GM18505 (cell line): ENCODE measurements around the gene PDP2.

Source experiments
- ATAC-seq: cut with Tn5 transposase; IDR thresholded peaks from one replicate; pipeline ENCODE4 v1.9.1; 2021; ENCODE audit not compliant: unreplicated experiment
- POLR2A ChIP-seq: IDR thresholded peaks from 4 replicates; pipeline ENCODE4 v1.6.1; 2011; ENCODE audit warnings: borderline replicate concordance; ENCODE audit not compliant: insufficient read depth, insufficient read length; ENCODE audit errors: extremely low read depth

Gene PDP2

GRCh38 chr16:66926171-66926947, 46.0 kb downstream of the PDP2 start:
- no peak for TF ChIP-seq POLR2A
- ATAC-seq = no peak

- TF ChIP-seq POLR2A = no peak
- ATAC-seq = no peak
Observed at GRCh38 chr16:66926961-66927436, 46.7 kb downstream of the PDP2 start.

- TF ChIP-seq POLR2A = no peak
- no peak for ATAC-seq
Observed at GRCh38 chr16:66927918-66928649, 47.8 kb downstream of the PDP2 start.

GRCh38 chr16:66928702-66929388, 48.5 kb downstream of the PDP2 start:
- no peak for ATAC-seq

GRCh38 chr16:66930189-66930588, 49.9 kb downstream of the PDP2 start:
- no peak for TF ChIP-seq POLR2A
- no peak for ATAC-seq

More at GRCh38 chr16:66928702-66929388, 48.5 kb downstream of the PDP2 start:
- no peak for TF ChIP-seq POLR2A

- ATAC-seq = no peak
- TF ChIP-seq POLR2A = no peak
Observed at GRCh38 chr16:66931665-66932064, 51.4 kb downstream of the PDP2 start.

- ATAC-seq = no peak
Observed at GRCh38 chr16:66932076-66932475, 51.8 kb downstream of the PDP2 start.

GRCh38 chr16:66933776-66934137, 53.4 kb downstream of the PDP2 start:
- ATAC-seq = no peak
- TF ChIP-seq POLR2A = no peak

More at GRCh38 chr16:66932076-66932475, 51.8 kb downstream of the PDP2 start:
- TF ChIP-seq POLR2A = no peak

GRCh38 chr16:66934138-66934838, 54.0 kb downstream of the PDP2 start, which contains the start of gene CIAO2B:
Gene CIAO2B (minus strand): TSS chr16:66934402. CDS start chr16:66934364, 38 bp downstream.
- peak; percentile 91 for TF ChIP-seq POLR2A
- peak; percentile 70 for ATAC-seq

- ATAC-seq = peak; percentile 15
Observed at GRCh38 chr16:66934839-66935313, 54.6 kb downstream of the PDP2 start.

GRCh38 chr16:66935314-66936011, 55.1 kb downstream of the PDP2 start, which contains the start of gene CES2:
Gene CES2 (plus strand): TSS chr16:66935516. CDS start chr16:66935636, 120 bp downstream.
- no peak for ATAC-seq
- TF ChIP-seq POLR2A = no peak

GRCh38 chr16:66936462-66936861, 56.1 kb downstream of the PDP2 start:
- no peak for ATAC-seq
- no peak for TF ChIP-seq POLR2A
